ENCODE measurements around the gene MTOR.
"Not testable (repeated sequence)": the region's sequence is repeated elsewhere in the genome, so short reads cannot be mapped to it uniquely, and the experiment has no call there.

GRCh38 chr1:11162752-11163151 lies 99.6 kb downstream of the MTOR start:
- TF ChIP-seq POLR2AphosphoS5, CTCF, POLR2A (IDR thresholded peaks at IDR 0.05): not testable (repeated sequence)

Data from suprapubic skin (tissue), 4 donors.